GM15510 (cell line): ENCODE results near the gene ZNF174.

Experiments used
- POLR2A ChIP-seq: IDR thresholded peaks from 3 replicates; pipeline ENCODE4 v1.6.1; 2011; ENCODE audit warnings: borderline replicate concordance; ENCODE audit not compliant: insufficient read length; ENCODE audit errors: extremely low read depth

The ZNF174 gene

GRCh38 chr16:3408561-3409197, 7.7 kb downstream of the ZNF174 start:
- TF ChIP-seq POLR2A = no peak

- TF ChIP-seq POLR2A = no peak
Observed at GRCh38 chr16:3413730-3414379, 12.8 kb downstream of the ZNF174 start.

- no peak for TF ChIP-seq POLR2A
Observed at GRCh38 chr16:3431779-3432219, 30.8 kb downstream of the ZNF174 start.

GRCh38 chr16:3434373-3434772, 33.4 kb downstream of the ZNF174 start:
- no peak for TF ChIP-seq POLR2A

- TF ChIP-seq POLR2A = no peak
Observed at GRCh38 chr16:3439637-3440036, 38.6 kb downstream of the ZNF174 start.

- peak; percentile 46 for TF ChIP-seq POLR2A
Observed at GRCh38 chr16:3443108-3444031, 42.4 kb downstream of the ZNF174 start, which contains the start of the genes NAA60 and ZNF597. NAA60 (plus strand) TSS chr16:3443680; CDS start chr16:3476228, 32,548 bp downstream. ZNF597 (minus strand) TSS chr16:3443504; CDS start chr16:3443153, 351 bp downstream.

GRCh38 chr16:3444032-3444388, 43.0 kb downstream of the ZNF174 start:
- no peak for TF ChIP-seq POLR2A

- no peak for TF ChIP-seq POLR2A
Observed at GRCh38 chr16:3454093-3454492, 53.1 kb downstream of the ZNF174 start.

GRCh38 chr16:3454631-3455147, 53.7 kb downstream of the ZNF174 start:
- no peak for TF ChIP-seq POLR2A

GRCh38 chr16:3457434-3458252, 56.6 kb downstream of the ZNF174 start:
- peak; percentile 82 for TF ChIP-seq POLR2A

GRCh38 chr16:3458278-3458851, 57.4 kb downstream of the ZNF174 start:
- TF ChIP-seq POLR2A = no peak

GRCh38 chr16:3458852-3459361, 57.9 kb downstream of the ZNF174 start:
- no peak for TF ChIP-seq POLR2A
